H1 (cell line): ENCODE results near the gene CNNM4. TPM values are rescaled to one million over a fixed set of nuclear protein-coding genes. Genes with fewer than 3 reads are reported as not detected.

Experiments
- BRCA1 ChIP-seq: IDR thresholded peaks from 2 replicates; pipeline ENCODE4 v1.6.1; 2012; ENCODE audit warnings: low read depth, low read length, improper control_type of control experiment
- CEBPB ChIP-seq: IDR thresholded peaks from 2 replicates; pipeline ENCODE4 v1.6.1; 2012; ENCODE audit warnings: low read depth, low read length
- CHD1 ChIP-seq: IDR thresholded peaks from 2 replicates; pipeline ENCODE4 v1.6.1; 2012; ENCODE audit warnings: low read depth, low read length, improper control_type of control experiment
- CREB1 ChIP-seq: IDR thresholded peaks from 2 replicates; pipeline ENCODE4 v1.6.1; 2012; ENCODE audit warnings: inconsistent platforms
- EGR1 ChIP-seq: IDR thresholded peaks from 2 replicates; pipeline ENCODE4 v1.6.1; 2011; ENCODE audit warnings: low read depth, low read length, borderline replicate concordance
- EZH2 ChIP-seq: fragments of 200-600 bp; sonication (generic); IDR thresholded peaks from 2 replicates; pipeline ENCODE4 v1.7.1; 2012; ENCODE audit warnings: low read depth, mild to moderate bottlenecking, moderate library complexity, low read length, inconsistent platforms; ENCODE audit not compliant: severe bottlenecking
- GTF2F1 ChIP-seq: IDR thresholded peaks from 2 replicates; pipeline ENCODE4 v1.6.1; 2012; ENCODE audit warnings: low read depth, low read length, improper control_type of control experiment, borderline replicate concordance
- HDAC2 ChIP-seq, 2 experiments: fragments of 300-600 bp in 1 of 2; sonication (generic) in 1 of 2; IDR thresholded peaks; 2 replicates each; pipeline ENCODE4 v1.6.1; 2011 to 2012; ENCODE audit warnings: low read depth in 2 of 2, low read length in 2 of 2, mild to moderate bottlenecking in 2 of 2, moderate library complexity in 2 of 2, borderline replicate concordance in 1 of 2, inconsistent platforms in 1 of 2
- JUN ChIP-seq: IDR thresholded peaks from 2 replicates; pipeline ENCODE4 v1.6.1; 2011; ENCODE audit warnings: low read depth, mild to moderate bottlenecking, improper control_type of control experiment, low read length
- MAFK ChIP-seq: IDR thresholded peaks from 2 replicates; pipeline ENCODE4 v1.6.1; 2012; ENCODE audit warnings: low read depth, mild to moderate bottlenecking, improper control_type of control experiment, low read length
- NANOG ChIP-seq: IDR thresholded peaks from 2 replicates; pipeline ENCODE4 v1.6.1; 2011; ENCODE audit warnings: low read length, low read depth, mild to moderate bottlenecking, inconsistent platforms; ENCODE audit not compliant: insufficient read depth, poor library complexity, severe bottlenecking
- PHF8 ChIP-seq: fragments of 200-600 bp; sonication (generic); conservative IDR thresholded peaks from 2 replicates; pipeline ENCODE4 v1.7.1; 2012; ENCODE audit warnings: low read depth, mild to moderate bottlenecking, inconsistent platforms, low read length, moderate library complexity
- POLR2A ChIP-seq, 2 experiments: IDR thresholded peaks; 1 replicate in 1 of 2; 2 replicates in 1 of 2; pipeline ENCODE4 v1.6.1; 2011; ENCODE audit warnings: low read depth in 2 of 2, low read length in 2 of 2, mild to moderate bottlenecking in 2 of 2; ENCODE audit errors: control extremely low read depth in 1 of 2
- RAD21 ChIP-seq, 2 experiments: IDR thresholded peaks in 1 of 2; conservative IDR thresholded peaks in 1 of 2; 2 replicates each; pipeline ENCODE4 v1.6.1; 2011; ENCODE audit warnings: low read depth in 2 of 2, low read length in 2 of 2, improper control_type of control experiment in 1 of 2, inconsistent platforms in 1 of 2, mild to moderate bottlenecking in 1 of 2, moderate library complexity in 1 of 2
- RXRA ChIP-seq: IDR thresholded peaks from 2 replicates; pipeline ENCODE4 v1.6.1; 2011; ENCODE audit warnings: low read depth, mild to moderate bottlenecking, low read length, moderate library complexity; ENCODE audit not compliant: insufficient read depth
- SAP30 ChIP-seq: fragments of 300-600 bp; sonication (generic); IDR thresholded peaks from 2 replicates; pipeline ENCODE4 v1.7.1; 2012; ENCODE audit warnings: low read length, moderate library complexity, mild to moderate bottlenecking, inconsistent platforms; ENCODE audit not compliant: insufficient read depth, insufficient replicate concordance
- SIX5 ChIP-seq: IDR thresholded peaks from 2 replicates; pipeline ENCODE4 v1.6.1; 2011; ENCODE audit warnings: mild to moderate bottlenecking, low read depth, low read length
- SP2 ChIP-seq: IDR thresholded peaks from 2 replicates; pipeline ENCODE4 v1.6.1; 2012; ENCODE audit warnings: mild to moderate bottlenecking, low read length, inconsistent platforms
- SRF ChIP-seq: IDR thresholded peaks from 2 replicates; pipeline ENCODE4 v1.6.1; 2011; ENCODE audit warnings: mild to moderate bottlenecking, low read depth, low read length, moderate library complexity
- SUZ12 ChIP-seq: fragments of 200-600 bp; sonication (generic); IDR thresholded peaks from 2 replicates; pipeline ENCODE4 v1.6.1; 2012; ENCODE audit warnings: mild to moderate bottlenecking, inconsistent platforms, low read length, moderate library complexity, mixed read lengths
- TBP ChIP-seq: IDR thresholded peaks from 2 replicates; pipeline ENCODE4 v1.6.1; 2011; ENCODE audit warnings: low read depth, low read length, improper control_type of control experiment
- TCF12 ChIP-seq: IDR thresholded peaks from 2 replicates; pipeline ENCODE4 v1.6.1; 2011; ENCODE audit warnings: low read depth, mild to moderate bottlenecking, low read length
- TEAD4 ChIP-seq: IDR thresholded peaks from 2 replicates; pipeline ENCODE4 v1.6.1; 2012; ENCODE audit warnings: low read depth, low read length, inconsistent platforms, mixed read lengths
- ZNF274 ChIP-seq: IDR thresholded peaks from 2 replicates; pipeline ENCODE4 v1.7.0; 2012; ENCODE audit warnings: low read length, borderline replicate concordance; ENCODE audit errors: extremely low read depth
- polyA plus RNA-seq, 7 experiments: library from polyadenylated mRNA; depleted of rRNA in 3 of 7; stranded (reverse) in 5 of 7; unstranded in 2 of 7; fragments of >200 nt in 5 of 7; fragments of 200-250 nt in 2 of 7; gene quantifications; 1 replicate in 5 of 7; 2 replicates in 1 of 7; 4 replicates in 1 of 7; pipeline versions ENCODE4 v1.2.1 to v1.2.3, GENCODE V29; 2011 to 2013; ENCODE audit warnings: missing spikeins in 2 of 7, mixed read lengths in 2 of 7
- total RNA-seq: library from RNA; stranded (reverse); fragmentation: NEBNext Ultra II Directional; extraction: Animal tissue kit (Norgen Biotek cat#: 25700); gene quantifications from 2 replicates; pipeline ENCODE4 v1.2.1, GENCODE V29; 2021
- TF ChIP-seq, protein P1 (sequence below): IDR thresholded peaks from 2 replicates; pipeline ENCODE4 v1.6.1; 2011; ENCODE audit warnings: low read depth, mild to moderate bottlenecking, low read length; ENCODE audit not compliant: insufficient read depth

The CNNM4 gene
- total and polyA plus RNA-seq, 2 of the 8 experiments (the other 6 are each of a cell fraction or from before 2014, with no cell fraction given) = 10.3 to 11.0 TPM

- no peak for TF ChIP-seq TEAD4
- peak; percentile 61 for TF ChIP-seq SIX5
- peak in 1 of 2 experiments; percentile 73; a peak in 1 of 4 replicates for TF ChIP-seq HDAC2 (IDR thresholded peaks at IDR 0.05; ENCODE audit: borderline replicate concordance in 1 of 2, low read depth in 2 of 2, low read length in 2 of 2)
- no peak for TF ChIP-seq JUN
- peak; percentile 76 for TF ChIP-seq PHF8
- TF ChIP-seq CREB1 = no peak
- TF ChIP-seq, protein P1, sequence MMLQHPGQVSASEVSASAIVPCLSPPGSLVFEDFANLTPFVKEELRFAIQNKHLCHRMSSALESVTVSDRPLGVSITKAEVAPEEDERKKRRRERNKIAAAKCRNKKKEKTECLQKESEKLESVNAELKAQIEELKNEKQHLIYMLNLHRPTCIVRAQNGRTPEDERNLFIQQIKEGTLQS = no peak
- peak in 1 of 2 experiments; percentile 79; a peak in 1 of 3 replicates for TF ChIP-seq POLR2A (IDR thresholded peaks at IDR 0.05; ENCODE audit: control extremely low read depth in 1 of 2, low read depth in 2 of 2, low read length in 2 of 2)
- TF ChIP-seq RXRA = no peak
- TF ChIP-seq SP2 = peak; percentile 56
- peak; percentile 69 for TF ChIP-seq TBP
- no peak for TF ChIP-seq EGR1
- TF ChIP-seq CEBPB = no peak
- TF ChIP-seq MAFK = no peak
- TF ChIP-seq SUZ12 = no peak
- TF ChIP-seq RAD21 (IDR thresholded peaks at IDR 0.05 in 1 of 2, conservative IDR thresholded peaks at IDR 0.05 in 1 of 2; ENCODE audit: low read depth in 2 of 2, low read length in 2 of 2) = no peak
- TF ChIP-seq ZNF274 = no peak
- no peak for TF ChIP-seq CHD1
- TF ChIP-seq TCF12 = no peak
- TF ChIP-seq BRCA1 = no peak
- no peak for TF ChIP-seq SRF
- TF ChIP-seq NANOG = no peak
- no peak for TF ChIP-seq SAP30
- no peak for TF ChIP-seq GTF2F1
- TF ChIP-seq EZH2 = no peak
These were observed 20.9 kb upstream of the CNNM4 start, which contains the start of gene LMAN2L (continued) for GRCh38 chr2:96739633-96740428.
